Measurements from ENCODE around the gene FOXA2.

DNA sequence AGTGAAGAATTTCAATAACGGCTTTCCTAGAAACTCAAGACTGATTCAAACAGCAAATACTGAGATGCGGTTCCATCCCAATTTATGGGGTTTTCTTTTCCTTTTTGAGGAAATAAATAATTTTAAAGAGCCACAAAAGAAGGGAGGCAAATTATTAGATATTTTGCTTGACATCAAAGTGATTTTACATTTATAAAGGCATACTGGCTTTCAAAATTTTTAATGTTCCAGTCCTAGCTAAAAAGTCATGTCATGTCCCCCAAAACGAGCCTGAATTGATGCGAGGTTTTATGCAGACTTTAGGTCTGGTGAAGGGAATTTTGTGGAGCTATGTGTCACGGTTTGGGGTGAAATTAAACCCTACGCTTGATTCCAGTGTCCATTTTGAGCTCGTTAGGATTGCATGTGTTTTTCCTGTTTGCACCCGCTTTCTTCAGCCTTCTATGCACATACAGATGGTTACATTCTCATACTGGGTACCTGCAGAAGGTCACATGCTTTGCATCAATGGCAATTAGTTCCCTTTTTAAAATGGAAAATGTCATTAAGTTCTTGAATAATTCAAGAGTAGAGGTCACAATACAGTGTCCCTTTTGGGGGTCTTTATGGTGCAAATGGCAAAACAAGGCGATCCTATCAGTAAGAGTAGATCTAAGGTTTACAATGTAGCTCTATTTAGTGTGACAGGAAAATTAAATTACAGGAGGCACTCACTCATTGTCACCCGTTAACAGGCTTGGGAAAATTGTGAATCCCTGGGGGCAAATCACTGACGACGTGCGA is 17.3 kb downstream of the FOXA2 start:
- TF ChIP-seq, protein P1, sequence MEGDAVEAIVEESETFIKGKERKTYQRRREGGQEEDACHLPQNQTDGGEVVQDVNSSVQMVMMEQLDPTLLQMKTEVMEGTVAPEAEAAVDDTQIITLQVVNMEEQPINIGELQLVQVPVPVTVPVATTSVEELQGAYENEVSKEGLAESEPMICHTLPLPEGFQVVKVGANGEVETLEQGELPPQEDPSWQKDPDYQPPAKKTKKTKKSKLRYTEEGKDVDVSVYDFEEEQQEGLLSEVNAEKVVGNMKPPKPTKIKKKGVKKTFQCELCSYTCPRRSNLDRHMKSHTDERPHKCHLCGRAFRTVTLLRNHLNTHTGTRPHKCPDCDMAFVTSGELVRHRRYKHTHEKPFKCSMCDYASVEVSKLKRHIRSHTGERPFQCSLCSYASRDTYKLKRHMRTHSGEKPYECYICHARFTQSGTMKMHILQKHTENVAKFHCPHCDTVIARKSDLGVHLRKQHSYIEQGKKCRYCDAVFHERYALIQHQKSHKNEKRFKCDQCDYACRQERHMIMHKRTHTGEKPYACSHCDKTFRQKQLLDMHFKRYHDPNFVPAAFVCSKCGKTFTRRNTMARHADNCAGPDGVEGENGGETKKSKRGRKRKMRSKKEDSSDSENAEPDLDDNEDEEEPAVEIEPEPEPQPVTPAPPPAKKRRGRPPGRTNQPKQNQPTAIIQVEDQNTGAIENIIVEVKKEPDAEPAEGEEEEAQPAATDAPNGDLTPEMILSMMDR (conservative IDR thresholded peaks at IDR 0.05 in 1 of 2, IDR thresholded peaks at IDR 0.05 in 1 of 2; ENCODE audit: low read depth in 1 of 2, low read length in 2 of 2), result no peak
- no peak for TF ChIP-seq EZH2 (IDR thresholded peaks at IDR 0.05; ENCODE audit: low read length, missing control alignments)

Data from fibroblast of lung (primary cell).